GM23338 (cell line): ENCODE measurements around the gene RSPH6A. TPM values are rescaled to one million over a fixed set of nuclear protein-coding genes. Genes with fewer than 3 reads are reported as not detected.
A peak's percentile ranks its signal among the peaks of the same experiment; 100 is the strongest.

Experiments used
- ATAC-seq: fragments of 200-7000 bp; cut with Tn5 transposase; 3 replicates; pipeline ENCODE4 v1.9.1; 2020
- DNase-seq: peaks from one replicate; pipeline ENCODE4 v3.0.0-alpha.2; 2015; ENCODE audit warnings: low spot score
- H2AFZ ChIP-seq: fragments of 200-600 bp; sonication (generic); 2 replicates; pipeline ENCODE4 v1.8.0; 2016; ENCODE audit warnings: antibody characterized with exemption, mild to moderate bottlenecking, moderate library complexity
- H3F3A ChIP-seq: fragments of 200-600 bp; sonication (generic); replicated peaks from 2 replicates; pipeline ENCODE4 v1.8.0; 2017; ENCODE audit warnings: antibody characterized with exemption, mixed run types, low read depth
- H3K27ac ChIP-seq: fragments of 200-600 bp; sonication (generic); 2 replicates; pipeline ENCODE4 v1.6.1; 2016; ENCODE audit warnings: low read depth
- H3K27me3 ChIP-seq: fragments of 200-600 bp; sonication (generic); 2 replicates; pipeline ENCODE4 v1.8.0; 2016; ENCODE audit warnings: mild to moderate bottlenecking, mixed run types, moderate library complexity; ENCODE audit not compliant: insufficient read depth
- H3K36me3 ChIP-seq: fragments of 200-600 bp; sonication (generic); 2 replicates; pipeline ENCODE4 v1.8.0; 2016; ENCODE audit warnings: mild to moderate bottlenecking; ENCODE audit not compliant: insufficient read depth
- H3K4me1 ChIP-seq: fragments of 200-600 bp; sonication (generic); 2 replicates; pipeline ENCODE4 v1.8.0; 2016; ENCODE audit warnings: mild to moderate bottlenecking, moderate library complexity; ENCODE audit not compliant: insufficient read depth
- H3K4me2 ChIP-seq: fragments of 200-600 bp; sonication (generic); 2 replicates; pipeline ENCODE4 v1.7.1; 2017; ENCODE audit warnings: mixed run types
- H3K4me3 ChIP-seq: fragments of 200-600 bp; sonication (generic); 2 replicates; pipeline ENCODE4 v1.6.1; 2016; ENCODE audit warnings: mixed run types
- H3K79me2 ChIP-seq: fragments of 200-600 bp; sonication (generic); replicated peaks from 2 replicates; pipeline ENCODE4 v1.8.0; 2017; ENCODE audit warnings: mild to moderate bottlenecking; ENCODE audit not compliant: insufficient read depth
- H3K9me2 ChIP-seq: fragments of 200-600 bp; sonication (generic); 2 replicates; pipeline ENCODE4 v1.8.0; 2017; ENCODE audit not compliant: insufficient read depth
- H4K20me1 ChIP-seq: fragments of 200-600 bp; sonication (generic); replicated peaks from 2 replicates; pipeline ENCODE4 v1.8.0; 2017; ENCODE audit warnings: mild to moderate bottlenecking; ENCODE audit not compliant: insufficient read depth
- H3K27ac Mint-ChIP-seq: 2 replicates; pipeline ENCODE4 v1.8.0; 2020; ENCODE audit warnings: inconsistent platforms, mild to moderate bottlenecking, moderate library complexity, mixed read lengths
- H3K27me3 Mint-ChIP-seq: 3 replicates; pipeline ENCODE4 v1.8.0; 2022; ENCODE audit warnings: low read depth, mild to moderate bottlenecking, moderate library complexity, mixed read lengths, inconsistent platforms; ENCODE audit not compliant: insufficient read depth, poor library complexity
- H3K36me3 Mint-ChIP-seq: 3 replicates; pipeline ENCODE4 v1.8.0; 2021; ENCODE audit warnings: low read depth, mild to moderate bottlenecking, inconsistent platforms, moderate library complexity, mixed read lengths
- H3K4me1 Mint-ChIP-seq: 3 replicates; pipeline ENCODE4 v1.8.0; 2020; ENCODE audit warnings: mild to moderate bottlenecking, inconsistent platforms, mixed read lengths
- H3K4me3 Mint-ChIP-seq: 3 replicates; pipeline ENCODE4 v1.8.0; 2021; ENCODE audit warnings: moderate library complexity, mild to moderate bottlenecking, inconsistent platforms, mixed read lengths
- H3K9me3 Mint-ChIP-seq: 3 replicates; pipeline ENCODE4 v1.8.0; 2020; ENCODE audit warnings: moderate library complexity, mild to moderate bottlenecking, inconsistent platforms, mixed read lengths
- CREB1 ChIP-seq: fragments of 250-450 bp; sonication (Bioruptor Pico); IDR thresholded peaks from 2 replicates; pipeline ENCODE4 v1.5.0; 2020; ENCODE audit warnings: low read depth, mild to moderate bottlenecking, moderate library complexity
- EZH2 ChIP-seq: fragments of 200-600 bp; sonication (generic); IDR thresholded peaks from one replicate; pipeline ENCODE4 v1.8.0; 2017; ENCODE audit warnings: antibody characterized with exemption, mild to moderate bottlenecking, low read depth; ENCODE audit not compliant: unreplicated experiment
- EZH2phosphoT487 ChIP-seq: fragments of 200-600 bp; sonication (generic); IDR thresholded peaks from one replicate; pipeline ENCODE4 v1.8.1; 2018; ENCODE audit warnings: antibody characterized with exemption; ENCODE audit not compliant: unreplicated experiment
- JUNB ChIP-seq: IDR thresholded peaks from one replicate; pipeline ENCODE4 v1.6.1; 2016; ENCODE audit warnings: antibody characterized with exemption; ENCODE audit not compliant: unreplicated experiment
- NANOG ChIP-seq: IDR thresholded peaks from 2 replicates; pipeline ENCODE4 v1.6.1; 2016; ENCODE audit warnings: antibody characterized with exemption, borderline replicate concordance
- POLR2AphosphoS5 ChIP-seq: IDR thresholded peaks from 2 replicates; pipeline ENCODE4 v1.6.1; 2016; ENCODE audit warnings: antibody characterized with exemption, low read depth
- STAT1 ChIP-seq: IDR thresholded peaks from one replicate; pipeline ENCODE4 v1.6.1; 2016; ENCODE audit warnings: antibody characterized with exemption; ENCODE audit not compliant: unreplicated experiment
- ZNF114 ChIP-seq: fragments of 250-450 bp; sonication (Bioruptor Pico); IDR thresholded peaks from 2 replicates; pipeline ENCODE4 v1.5.0; 2020; ENCODE audit warnings: mild to moderate bottlenecking, moderate library complexity
- ZNF331 ChIP-seq: fragments of 250-450 bp; sonication (Bioruptor Pico); IDR thresholded peaks from 2 replicates; pipeline ENCODE4 v1.5.0; 2020; ENCODE audit warnings: low read depth, mild to moderate bottlenecking, moderate library complexity
- polyA plus RNA-seq: library from polyadenylated mRNA; unstranded; fragments of >200 nt; fragmentation: Nextera tagmentation; extraction: Ambion mirVana; gene quantifications from 2 replicates; pipeline ENCODE4 v1.2.1, GENCODE V29; 2016
- total RNA-seq: library from RNA; depleted of rRNA; stranded (reverse); fragments of >200 nt; shearing (Covaris generic); gene quantifications from 2 replicates; pipeline ENCODE4 v1.2.3, GENCODE V29; 2014
- TF ChIP-seq, protein P1 (sequence below): IDR thresholded peaks from one replicate; pipeline ENCODE4 v1.6.1; 2018; ENCODE audit warnings: antibody characterized with exemption; ENCODE audit not compliant: unreplicated experiment
- TF ChIP-seq, protein P2 (sequence below): IDR thresholded peaks from 2 replicates; pipeline ENCODE4 v1.6.1; 2016; ENCODE audit warnings: antibody characterized with exemption
- TF ChIP-seq, protein P3 (sequence below), 2 experiments: fragments of 200-600 bp in 1 of 2; sonication (generic) in 1 of 2; conservative IDR thresholded peaks; 2 replicates each; pipeline versions ENCODE4 v1.5.1 to v1.6.1; 2016 to 2017; ENCODE audit warnings: antibody characterized with exemption in 2 of 2, low read depth in 2 of 2, mild to moderate bottlenecking in 2 of 2, moderate library complexity in 1 of 2

Gene RSPH6A
- total and polyA plus RNA-seq, 2 experiments from 2014 or later, result 0.11 to 0.21 TPM

DNA sequence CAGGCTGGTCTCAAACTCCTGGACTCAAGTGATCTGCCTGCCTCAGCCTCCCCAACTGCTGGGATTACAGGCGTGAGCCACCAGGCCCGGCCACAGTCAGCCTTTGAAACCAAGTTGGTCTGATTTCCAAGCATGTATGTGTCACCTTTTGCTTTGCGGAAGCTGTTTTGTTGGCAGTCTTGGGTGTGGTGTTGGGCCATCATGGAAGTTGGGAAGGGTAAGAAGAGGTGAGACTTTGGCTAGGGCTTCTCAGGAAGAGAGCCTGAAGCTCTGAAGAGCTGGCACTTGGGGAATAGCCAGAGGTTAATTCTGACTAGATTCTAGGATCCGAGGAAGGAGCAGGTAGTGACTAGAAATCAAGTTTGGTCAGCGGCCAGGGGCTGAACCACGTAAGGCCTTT lies 2.8 kb downstream of the RSPH6A start (continued):
- TF ChIP-seq, protein P1, sequence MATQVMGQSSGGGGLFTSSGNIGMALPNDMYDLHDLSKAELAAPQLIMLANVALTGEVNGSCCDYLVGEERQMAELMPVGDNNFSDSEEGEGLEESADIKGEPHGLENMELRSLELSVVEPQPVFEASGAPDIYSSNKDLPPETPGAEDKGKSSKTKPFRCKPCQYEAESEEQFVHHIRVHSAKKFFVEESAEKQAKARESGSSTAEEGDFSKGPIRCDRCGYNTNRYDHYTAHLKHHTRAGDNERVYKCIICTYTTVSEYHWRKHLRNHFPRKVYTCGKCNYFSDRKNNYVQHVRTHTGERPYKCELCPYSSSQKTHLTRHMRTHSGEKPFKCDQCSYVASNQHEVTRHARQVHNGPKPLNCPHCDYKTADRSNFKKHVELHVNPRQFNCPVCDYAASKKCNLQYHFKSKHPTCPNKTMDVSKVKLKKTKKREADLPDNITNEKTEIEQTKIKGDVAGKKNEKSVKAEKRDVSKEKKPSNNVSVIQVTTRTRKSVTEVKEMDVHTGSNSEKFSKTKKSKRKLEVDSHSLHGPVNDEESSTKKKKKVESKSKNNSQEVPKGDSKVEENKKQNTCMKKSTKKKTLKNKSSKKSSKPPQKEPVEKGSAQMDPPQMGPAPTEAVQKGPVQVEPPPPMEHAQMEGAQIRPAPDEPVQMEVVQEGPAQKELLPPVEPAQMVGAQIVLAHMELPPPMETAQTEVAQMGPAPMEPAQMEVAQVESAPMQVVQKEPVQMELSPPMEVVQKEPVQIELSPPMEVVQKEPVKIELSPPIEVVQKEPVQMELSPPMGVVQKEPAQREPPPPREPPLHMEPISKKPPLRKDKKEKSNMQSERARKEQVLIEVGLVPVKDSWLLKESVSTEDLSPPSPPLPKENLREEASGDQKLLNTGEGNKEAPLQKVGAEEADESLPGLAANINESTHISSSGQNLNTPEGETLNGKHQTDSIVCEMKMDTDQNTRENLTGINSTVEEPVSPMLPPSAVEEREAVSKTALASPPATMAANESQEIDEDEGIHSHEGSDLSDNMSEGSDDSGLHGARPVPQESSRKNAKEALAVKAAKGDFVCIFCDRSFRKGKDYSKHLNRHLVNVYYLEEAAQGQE, result no peak
- TF ChIP-seq POLR2AphosphoS5, result no peak
- TF ChIP-seq CREB1 (CRISPR knock-in tag), result no peak
- no peak for TF ChIP-seq JUNB
- no peak for TF ChIP-seq ZNF331 (CRISPR knock-in tag)
- TF ChIP-seq ZNF114 (CRISPR knock-in tag), result no peak
- no peak for TF ChIP-seq STAT1
- TF ChIP-seq, protein P2, sequence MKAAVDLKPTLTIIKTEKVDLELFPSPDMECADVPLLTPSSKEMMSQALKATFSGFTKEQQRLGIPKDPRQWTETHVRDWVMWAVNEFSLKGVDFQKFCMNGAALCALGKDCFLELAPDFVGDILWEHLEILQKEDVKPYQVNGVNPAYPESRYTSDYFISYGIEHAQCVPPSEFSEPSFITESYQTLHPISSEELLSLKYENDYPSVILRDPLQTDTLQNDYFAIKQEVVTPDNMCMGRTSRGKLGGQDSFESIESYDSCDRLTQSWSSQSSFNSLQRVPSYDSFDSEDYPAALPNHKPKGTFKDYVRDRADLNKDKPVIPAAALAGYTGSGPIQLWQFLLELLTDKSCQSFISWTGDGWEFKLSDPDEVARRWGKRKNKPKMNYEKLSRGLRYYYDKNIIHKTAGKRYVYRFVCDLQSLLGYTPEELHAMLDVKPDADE, result no peak
- TF ChIP-seq EZH2phosphoT487, result no peak

DNA sequence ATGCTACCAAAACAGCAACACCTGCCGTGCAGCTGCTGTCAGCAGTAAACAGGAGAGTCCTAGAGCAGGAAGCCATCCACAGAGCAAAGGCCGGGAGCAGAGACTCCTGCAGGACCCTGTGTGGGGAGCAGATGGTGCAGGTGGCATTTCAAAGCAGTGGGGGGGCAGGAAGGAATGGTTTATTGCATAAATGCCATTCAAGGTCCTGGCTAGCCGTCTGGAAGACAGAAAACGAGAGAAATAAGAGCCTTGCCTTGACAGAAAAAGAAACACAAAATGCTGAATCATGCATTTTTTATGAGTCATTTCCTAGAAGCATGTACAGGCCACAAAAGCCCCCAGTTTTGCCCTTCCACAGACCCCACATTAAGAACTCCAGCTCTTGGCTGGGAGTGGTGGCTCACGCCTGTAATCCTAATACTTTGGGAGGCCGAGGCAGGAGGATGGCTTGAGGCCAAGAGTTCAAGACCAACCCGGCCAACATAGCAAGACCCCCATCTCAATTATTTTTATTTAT lies 5.4 kb downstream of the RSPH6A start:
- peaks cover 5% of the 10 kb centered on the region; the same call in 2 of the 3 replicates for H3K36me3 Mint-ChIP-seq
- no peaks in the 10 kb centered on the region for H3K79me2 ChIP-seq
- H2AFZ ChIP-seq, result no peak overlapping the region
- no peaks in the 10 kb centered on the region for H3K36me3 ChIP-seq
- H3F3A ChIP-seq, result peaks cover 10% of the 10 kb centered on the region; the same call in 1 of the 2 replicates
- H3K27me3 Mint-ChIP-seq, result peaks cover 17% of the 10 kb centered on the region
- no peaks in the 10 kb centered on the region for H3K9me3 Mint-ChIP-seq
- H3K27me3 ChIP-seq, result no peaks in the 10 kb centered on the region
- H3K27ac Mint-ChIP-seq, result peak overlapping the region; percentile 94
- DNase-seq (peak; percentile 77), ATAC-seq (peak; percentile 46)
- no peaks in the 10 kb centered on the region for H4K20me1 ChIP-seq
- no peak overlapping the region; the same call in 2 of the 3 replicates for H3K4me3 Mint-ChIP-seq
- no peak overlapping the region for H3K4me2 ChIP-seq
- H3K27ac ChIP-seq, result peak overlapping the region; percentile 85; the same call in 1 of the 2 replicates
- H3K4me1 ChIP-seq, result peaks cover 10% of the 10 kb centered on the region; the same call in 1 of the 2 replicates
- H3K9me2 ChIP-seq, result no peaks in the 10 kb centered on the region
- H3K4me1 Mint-ChIP-seq, result peaks cover 15% of the 10 kb centered on the region
- TF ChIP-seq, protein P3, sequence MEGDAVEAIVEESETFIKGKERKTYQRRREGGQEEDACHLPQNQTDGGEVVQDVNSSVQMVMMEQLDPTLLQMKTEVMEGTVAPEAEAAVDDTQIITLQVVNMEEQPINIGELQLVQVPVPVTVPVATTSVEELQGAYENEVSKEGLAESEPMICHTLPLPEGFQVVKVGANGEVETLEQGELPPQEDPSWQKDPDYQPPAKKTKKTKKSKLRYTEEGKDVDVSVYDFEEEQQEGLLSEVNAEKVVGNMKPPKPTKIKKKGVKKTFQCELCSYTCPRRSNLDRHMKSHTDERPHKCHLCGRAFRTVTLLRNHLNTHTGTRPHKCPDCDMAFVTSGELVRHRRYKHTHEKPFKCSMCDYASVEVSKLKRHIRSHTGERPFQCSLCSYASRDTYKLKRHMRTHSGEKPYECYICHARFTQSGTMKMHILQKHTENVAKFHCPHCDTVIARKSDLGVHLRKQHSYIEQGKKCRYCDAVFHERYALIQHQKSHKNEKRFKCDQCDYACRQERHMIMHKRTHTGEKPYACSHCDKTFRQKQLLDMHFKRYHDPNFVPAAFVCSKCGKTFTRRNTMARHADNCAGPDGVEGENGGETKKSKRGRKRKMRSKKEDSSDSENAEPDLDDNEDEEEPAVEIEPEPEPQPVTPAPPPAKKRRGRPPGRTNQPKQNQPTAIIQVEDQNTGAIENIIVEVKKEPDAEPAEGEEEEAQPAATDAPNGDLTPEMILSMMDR (conservative IDR thresholded peaks at IDR 0.05; ENCODE audit: low read depth in 2 of 2), result no peak
- TF ChIP-seq, protein P1, result no peak
- TF ChIP-seq EZH2phosphoT487 (no peak), EZH2 (no peak), ZNF114 (CRISPR knock-in tag) (no peak), POLR2AphosphoS5 (no peak), NANOG (no peak), STAT1 (no peak), ZNF331 (CRISPR knock-in tag) (no peak), CREB1 (CRISPR knock-in tag) (no peak), JUNB (no peak)
- TF ChIP-seq, protein P2, result no peak
- H3K4me3 ChIP-seq, result no peak overlapping the region
